B cell (primary cell): ENCODE measurements around the gene NPAS3. TPM values are rescaled to one million over a fixed set of nuclear protein-coding genes. Genes with fewer than 3 reads are reported as not detected.

ENCODE experiments used
- ATAC-seq: fragments of 200-7000 bp; cut with Tn5 transposase; one replicate; pipeline ENCODE4 v1.10.0; 2021; ENCODE audit warnings: low read depth, mild to moderate bottlenecking, moderate number of reproducible peaks, moderate library complexity
- CTCF ChIA-PET: fragments of 350-600 bp; sonication (Branson Sonifier 250); formaldehyde crosslinking; loops from one replicate; lab custom pipeline; 2021; ENCODE audit warnings: antibody characterized with exemption, inconsistent platforms; lab: Charles Lee
- POLR2A ChIA-PET: fragments of 350-600 bp; sonication (Branson Sonifier 250); formaldehyde crosslinking; loops from one replicate; lab custom pipeline; 2021; ENCODE audit warnings: antibody characterized with exemption; lab: Charles Lee
- DNase-seq: peaks from one replicate; pipeline ENCODE4 v3.0.0; 2013
- H2AFZ ChIP-seq: 2 replicates; pipeline ENCODE4 v1.6.1; 2012; ENCODE audit warnings: mild to moderate bottlenecking, low read depth, low read length; ENCODE audit not compliant: insufficient read depth, poor library complexity, severe bottlenecking
- H3K27ac ChIP-seq, 2 donors: 1 replicate in 1 of 2; 2 replicates in 1 of 2; pipeline ENCODE4 v1.5.1; 2012 to 2013; ENCODE audit warnings: low read length in 2 of 2, mild to moderate bottlenecking in 2 of 2, moderate library complexity in 1 of 2
- H3K27me3 ChIP-seq, 4 experiments: fragments of 200-600 bp in 1 of 4; sonication (generic) in 1 of 4; replicated peaks in 1 of 4; 1 replicate in 2 of 4; 2 replicates in 2 of 4; pipeline versions ENCODE4 v1.6.1 to v1.7.0; 2013 to 2016; ENCODE audit warnings: low read length in 3 of 4, mild to moderate bottlenecking in 2 of 4, mixed read lengths in 1 of 4, moderate library complexity in 1 of 4; ENCODE audit not compliant: insufficient read depth in 4 of 4, control insufficient read depth in 3 of 4; ENCODE audit errors: control extremely low read depth in 1 of 4
- H3K36me3 ChIP-seq, 2 experiments: replicated peaks in 1 of 2; 1 replicate in 1 of 2; 2 replicates in 1 of 2; pipeline versions ENCODE4 v1.6.1 to v1.7.1; 2013; ENCODE audit warnings: low read length in 1 of 2; ENCODE audit not compliant: insufficient read depth in 2 of 2, control insufficient read depth in 1 of 2; ENCODE audit errors: control extremely low read depth in 1 of 2, extremely low read depth in 1 of 2
- H3K4me1 ChIP-seq, 2 donors: fragments of 200-600 bp in 1 of 2; sonication (generic) in 1 of 2; 1 replicate in 1 of 2; 2 replicates in 1 of 2; pipeline versions ENCODE4 v1.5.1 to v1.6.1; 2013 to 2017; ENCODE audit warnings: low read length in 2 of 2; ENCODE audit not compliant: control insufficient read depth in 2 of 2, insufficient read depth in 2 of 2
- H3K4me2 ChIP-seq: replicated peaks from 2 replicates; pipeline ENCODE3; 2012; ENCODE audit warnings: mild to moderate bottlenecking, low read depth, low read length; ENCODE audit not compliant: poor library complexity, severe bottlenecking
- H3K4me3 ChIP-seq, 5 experiments: fragments of 200-600 bp in 1 of 5; sonication (generic) in 1 of 5; 1 replicate in 3 of 5; 2 replicates in 2 of 5; pipeline versions ENCODE4 v1.5.1 to v1.7.0; 2011 to 2016; ENCODE audit warnings: low read length in 4 of 5, mild to moderate bottlenecking in 4 of 5, low read depth in 2 of 5, control low read depth in 1 of 5, moderate library complexity in 1 of 5; ENCODE audit not compliant: insufficient read depth in 1 of 5; ENCODE audit errors: control extremely low read depth in 1 of 5, extremely low read depth in 1 of 5
- H3K79me2 ChIP-seq: fragments of 200-600 bp; sonication (generic); one replicate; pipeline ENCODE4 v1.6.0; 2016; ENCODE audit warnings: low read length; ENCODE audit not compliant: control insufficient read depth, insufficient read depth
- H3K9ac ChIP-seq: fragments of 200-600 bp; sonication (generic); 2 replicates; pipeline ENCODE4 v1.6.1; 2017; ENCODE audit warnings: mild to moderate bottlenecking, low read length, moderate library complexity
- H3K9me3 ChIP-seq, 3 donors: one replicate each; pipeline versions ENCODE4 v1.6.1 to v1.7.1; 2013; ENCODE audit warnings: low read length in 2 of 3; ENCODE audit not compliant: control insufficient read depth in 2 of 3, insufficient read depth in 1 of 3; ENCODE audit errors: control extremely low read depth in 1 of 3
- H4K20me1 ChIP-seq: 2 replicates; pipeline ENCODE4 v1.6.0; 2012; ENCODE audit warnings: mild to moderate bottlenecking, low read length; ENCODE audit not compliant: insufficient read depth, control insufficient read depth, poor library complexity, severe bottlenecking
- H3K27ac Mint-ChIP-seq: one replicate; pipeline ENCODE4 v1.8.0; 2021; ENCODE audit warnings: mixed read lengths
- H3K27me3 Mint-ChIP-seq: one replicate; pipeline ENCODE4 v1.8.0; 2021; ENCODE audit warnings: mixed read lengths
- H3K4me1 Mint-ChIP-seq: one replicate; pipeline ENCODE4 v1.8.0; 2021; ENCODE audit warnings: mixed read lengths
- H3K4me3 Mint-ChIP-seq: one replicate; pipeline ENCODE4 v1.8.0; 2021; ENCODE audit warnings: mixed read lengths
- H3K9me3 Mint-ChIP-seq: one replicate; pipeline ENCODE4 v1.8.0; 2022; ENCODE audit warnings: mixed read lengths; ENCODE audit not compliant: insufficient read depth
- EZH2 ChIP-seq: IDR thresholded peaks from 2 replicates; pipeline ENCODE4 v1.6.1; 2012; ENCODE audit warnings: borderline replicate concordance, low read depth, mild to moderate bottlenecking, moderate library complexity, low read length; ENCODE audit not compliant: insufficient read depth, poor library complexity, severe bottlenecking
- WGBS: methylation state at CpG from one replicate; pipeline ENCODE4 v1.1.5; 2013; ENCODE audit warnings: missing lambda C conversion rate; ENCODE audit not compliant: insufficient coverage; 5-methylcytosine and 5-hydroxymethylcytosine counted together
- intact Hi-C: fragments of 100-400 bp; cut with micrococcal nuclease; formaldehyde crosslinking; loops from one replicate; pipeline ENCODE4 v1.10.0; 2022
- polyA plus RNA-seq: library from polyadenylated mRNA; depleted of rRNA; stranded (reverse); fragments of >200 nt; gene quantifications from 2 replicates; pipeline ENCODE4 v1.2.3, GENCODE V29; 2012
- total RNA-seq, 2 donors: library from RNA; stranded (reverse); fragments of 120-200 nt in 1 of 2; gene quantifications; 1 replicate in 1 of 2; 2 replicates in 1 of 2; pipeline versions ENCODE4 v1.2.3 to v1.2.4, GENCODE V29; 2013 to 2022
- TF ChIP-seq, protein P1 (sequence below): fragments of 200-600 bp; IDR thresholded peaks from one replicate; pipeline ENCODE4 v1.8.0; 2022; ENCODE audit warnings: antibody characterized with exemption, mild to moderate bottlenecking

The NPAS3 gene
- total and polyA plus RNA-seq, 2 donors (not counting 1 experiment from before 2014, with no cell fraction given): not detected

DNA sequence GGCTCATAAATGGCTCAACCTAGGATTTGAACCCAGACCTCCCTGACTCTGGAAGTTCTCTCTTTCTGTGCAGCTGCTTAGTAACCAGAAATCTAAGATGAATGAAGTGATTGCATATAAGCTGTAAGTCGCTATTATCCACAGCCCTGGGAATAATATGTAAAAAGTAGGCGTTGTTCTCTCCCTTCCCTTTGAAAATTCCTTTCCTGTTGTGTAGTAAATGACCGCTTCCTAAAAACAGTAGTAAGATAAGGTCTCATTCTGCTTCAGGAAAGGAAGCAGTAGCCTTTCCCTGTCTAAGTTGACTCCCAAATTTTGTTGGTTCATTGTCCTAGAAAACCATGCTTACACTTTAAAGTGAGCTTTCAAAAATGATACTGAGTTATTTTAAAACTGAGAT, 593.9 kb downstream of the NPAS3 start:
- H3K4me3 Mint-ChIP-seq: no peak overlapping the region
- Histone ChIP-seq H3K9me3 (peaks cover 0 to 1% (median 0%) of the 10 kb centered on the region in 3 donors), H3K4me2 (no peak overlapping the region), H3K4me1 (no peaks in the 10 kb centered on the region), H3K9ac (no peak overlapping the region), H3K27ac (no peak overlapping the region), H3K4me3 (no peak overlapping the region), H2AFZ (no peak overlapping the region), H4K20me1 (no peaks in the 10 kb centered on the region), H3K79me2 (no peaks in the 10 kb centered on the region), H3K27me3 (no peaks in the 10 kb centered on the region), H3K36me3 (no peaks in the 10 kb centered on the region)
- POLR2A ChIA-PET: no interaction called here
- TF ChIP-seq EZH2: no peak
- TF ChIP-seq, protein P1, sequence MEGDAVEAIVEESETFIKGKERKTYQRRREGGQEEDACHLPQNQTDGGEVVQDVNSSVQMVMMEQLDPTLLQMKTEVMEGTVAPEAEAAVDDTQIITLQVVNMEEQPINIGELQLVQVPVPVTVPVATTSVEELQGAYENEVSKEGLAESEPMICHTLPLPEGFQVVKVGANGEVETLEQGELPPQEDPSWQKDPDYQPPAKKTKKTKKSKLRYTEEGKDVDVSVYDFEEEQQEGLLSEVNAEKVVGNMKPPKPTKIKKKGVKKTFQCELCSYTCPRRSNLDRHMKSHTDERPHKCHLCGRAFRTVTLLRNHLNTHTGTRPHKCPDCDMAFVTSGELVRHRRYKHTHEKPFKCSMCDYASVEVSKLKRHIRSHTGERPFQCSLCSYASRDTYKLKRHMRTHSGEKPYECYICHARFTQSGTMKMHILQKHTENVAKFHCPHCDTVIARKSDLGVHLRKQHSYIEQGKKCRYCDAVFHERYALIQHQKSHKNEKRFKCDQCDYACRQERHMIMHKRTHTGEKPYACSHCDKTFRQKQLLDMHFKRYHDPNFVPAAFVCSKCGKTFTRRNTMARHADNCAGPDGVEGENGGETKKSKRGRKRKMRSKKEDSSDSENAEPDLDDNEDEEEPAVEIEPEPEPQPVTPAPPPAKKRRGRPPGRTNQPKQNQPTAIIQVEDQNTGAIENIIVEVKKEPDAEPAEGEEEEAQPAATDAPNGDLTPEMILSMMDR: no peak
- intact Hi-C loops: no loop called here
- DNase-seq (no peak), ATAC-seq (no peak)
- no peak overlapping the region for H3K27ac Mint-ChIP-seq
- H3K4me1 Mint-ChIP-seq: no peaks in the 10 kb centered on the region
- H3K27me3 Mint-ChIP-seq: no peaks in the 10 kb centered on the region
- no CpG with 5 or more reads among the region's 3 CpGs for WGBS
- CTCF ChIA-PET: no interaction called here
- no peaks in the 10 kb centered on the region for H3K9me3 Mint-ChIP-seq

DNA sequence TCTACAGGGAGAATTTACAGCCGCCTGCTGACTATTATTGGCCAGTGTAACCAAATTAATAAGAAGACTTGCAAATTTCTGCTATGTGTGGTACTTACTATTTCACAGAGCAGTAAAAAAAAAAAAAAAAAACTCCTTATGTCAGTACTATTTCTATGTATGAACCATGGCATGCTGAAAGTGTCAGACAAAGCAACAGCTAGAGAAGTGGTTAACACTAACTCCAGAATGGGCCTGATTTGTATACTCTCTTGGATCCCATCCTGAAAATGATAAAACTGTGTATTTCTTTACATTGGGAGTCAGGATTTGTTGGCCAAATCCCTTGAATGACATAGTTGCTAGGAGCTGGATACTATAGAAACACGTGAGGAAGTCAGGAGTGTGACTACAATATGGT, 595.4 kb downstream of the NPAS3 start:
- Histone ChIP-seq H3K9me3 (peaks cover 0 to 3% (median 0%) of the 10 kb centered on the region in 3 donors), H3K27me3 (no peaks in the 10 kb centered on the region), H3K4me2 (no peak overlapping the region), H3K27ac (no peak overlapping the region), H4K20me1 (no peaks in the 10 kb centered on the region), H3K9ac (no peak overlapping the region), H3K79me2 (no peaks in the 10 kb centered on the region), H3K4me1 (no peaks in the 10 kb centered on the region), H3K4me3 (no peak overlapping the region), H3K36me3 (no peaks in the 10 kb centered on the region), H2AFZ (no peak overlapping the region)
- no peaks in the 10 kb centered on the region for H3K4me1 Mint-ChIP-seq
- TF ChIP-seq EZH2: no peak
- no CpG with 5 or more reads among the region's 2 CpGs for WGBS
- H3K27me3 Mint-ChIP-seq: no peaks in the 10 kb centered on the region
- no peak overlapping the region for H3K4me3 Mint-ChIP-seq
- ChIA-PET CTCF (no interaction called here), POLR2A (no interaction called here)
- no peak for DNase-seq
- no peaks in the 10 kb centered on the region for H3K9me3 Mint-ChIP-seq
- ATAC-seq: no peak
- H3K27ac Mint-ChIP-seq: no peak overlapping the region
- intact Hi-C loops: no loop called here
